Hippocampal formation (tissue), 2 donors: ENCODE measurements around the gene CD8A.
"Not testable (repeated sequence)": the region's sequence is repeated elsewhere in the genome, so short reads cannot be mapped to it uniquely, and the experiment has no call there.

Experiments used
- DNase-seq, 2 donors: peaks; one replicate each; lab custom pipeline; 2025; lab: John Stamatoyannopoulos, UW

Gene CD8A

GRCh38 chr2:86790676-86791572 lies at the start of gene CD8A:
Gene CD8A (minus strand): TSS chr2:86790913. CDS start chr2:86790825, 88 bp downstream.
- DNase-seq = no peak

GRCh38 chr2:86839871-86840548 lies 49.3 kb upstream of the CD8A start:
- not testable (repeated sequence) for DNase-seq

GRCh38 chr2:86839455-86839854 lies 48.7 kb upstream of the CD8A start:
- DNase-seq = not testable (repeated sequence)

GRCh38 chr2:86837714-86838113 lies 47.0 kb upstream of the CD8A start:
- DNase-seq = not testable (repeated sequence)

- DNase-seq = peak in 1 of 2 donors; percentile 3
Observed at GRCh38 chr2:86836915-86837695, 46.4 kb upstream of the CD8A start.

GRCh38 chr2:86835548-86835889 lies 44.8 kb upstream of the CD8A start:
- not testable (repeated sequence) for DNase-seq

GRCh38 chr2:86833315-86833714 lies 42.6 kb upstream of the CD8A start:
- DNase-seq = no peak

- DNase-seq = no peak
Observed at GRCh38 chr2:86832334-86833096, 41.8 kb upstream of the CD8A start.

GRCh38 chr2:86831537-86831936 lies 40.8 kb upstream of the CD8A start:
- DNase-seq = no peak

GRCh38 chr2:86826951-86827350 lies 36.2 kb upstream of the CD8A start:
- no peak for DNase-seq

GRCh38 chr2:86825693-86826381 lies 35.1 kb upstream of the CD8A start:
- no peak for DNase-seq

- DNase-seq = no peak
Observed at GRCh38 chr2:86825036-86825692, 34.5 kb upstream of the CD8A start.

- no peak for DNase-seq
Observed at GRCh38 chr2:86822668-86823345, 32.1 kb upstream of the CD8A start.

- DNase-seq = no peak
Observed at GRCh38 chr2:86821842-86822241, 31.1 kb upstream of the CD8A start.

GRCh38 chr2:86821306-86821705 lies 30.6 kb upstream of the CD8A start:
- DNase-seq = no peak

GRCh38 chr2:86818957-86819356 lies 28.2 kb upstream of the CD8A start:
- DNase-seq = no peak

- no peak for DNase-seq
Observed at GRCh38 chr2:86818114-86818801, 27.5 kb upstream of the CD8A start.

GRCh38 chr2:86815611-86816010 lies 24.9 kb upstream of the CD8A start:
- no peak for DNase-seq

- no peak for DNase-seq
Observed at GRCh38 chr2:86809481-86810121, 18.9 kb upstream of the CD8A start.
